GM19193 (cell line): ENCODE data around the gene H3-3A.

Experiments
- POLR2A ChIP-seq: IDR thresholded peaks from 4 replicates; pipeline ENCODE4 v1.6.1; 2011; ENCODE audit not compliant: insufficient read depth, insufficient read length; ENCODE audit errors: extremely low read depth

Gene H3-3A

DNA sequence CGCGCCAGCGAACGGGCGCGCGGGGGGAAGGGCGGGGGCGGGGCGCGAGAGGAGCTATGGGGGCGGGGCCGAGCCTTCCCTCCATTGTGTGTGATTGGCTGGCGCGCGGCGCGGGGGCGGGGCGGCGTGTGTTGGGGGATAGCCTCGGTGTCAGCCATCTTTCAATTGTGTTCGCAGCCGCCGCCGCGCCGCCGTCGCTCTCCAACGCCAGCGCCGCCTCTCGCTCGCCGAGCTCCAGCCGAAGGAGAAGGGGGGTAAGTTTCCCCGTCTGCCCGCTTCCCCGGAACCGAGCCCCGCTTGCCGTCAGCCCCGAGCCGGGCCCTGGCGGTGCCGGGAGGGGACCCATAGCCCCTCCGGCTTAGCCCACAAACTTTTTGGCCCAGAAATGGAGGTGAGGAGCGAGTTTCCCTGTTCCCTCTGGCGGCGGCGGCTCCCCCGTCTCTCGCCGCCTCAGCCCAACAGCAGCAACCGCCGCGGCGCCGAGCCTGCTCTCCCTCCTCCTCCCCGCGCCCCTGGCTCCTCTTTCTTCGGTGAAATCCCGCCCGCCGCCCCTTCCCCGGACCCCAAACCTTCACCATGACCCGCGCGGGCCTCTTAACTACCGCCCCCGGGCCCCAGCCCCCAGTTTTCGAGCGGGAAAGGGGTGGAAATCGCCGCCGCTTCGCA is at the start of gene H3-3A:
TSS of gene H3-3A (plus strand) at position 159 of the 666 bp plus-strand sequence. CDS start 1,636 bp downstream, outside the sequence.
- peak; percentile 95 for TF ChIP-seq POLR2A

DNA sequence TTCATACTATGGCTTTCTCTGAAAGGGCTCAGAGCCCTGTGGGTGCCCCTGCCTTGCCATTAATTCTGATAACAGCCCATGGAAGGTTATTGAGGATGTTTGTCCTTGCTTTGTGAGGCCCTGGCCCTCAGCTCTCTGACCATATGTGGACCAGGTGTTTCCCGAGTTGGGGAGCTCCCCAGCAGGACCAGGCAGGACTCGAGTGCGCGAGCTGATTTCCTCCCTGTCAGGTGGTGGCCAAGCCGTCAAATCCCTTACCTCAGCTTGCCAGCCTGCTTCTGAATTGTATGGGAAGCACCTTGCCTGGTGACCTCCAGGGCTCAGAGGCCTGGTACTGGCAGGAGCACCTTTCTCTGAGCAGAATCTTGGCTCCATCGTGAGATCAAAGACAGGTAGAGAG is 45.4 kb upstream of the H3-3A start:
- no peak for TF ChIP-seq POLR2A

DNA sequence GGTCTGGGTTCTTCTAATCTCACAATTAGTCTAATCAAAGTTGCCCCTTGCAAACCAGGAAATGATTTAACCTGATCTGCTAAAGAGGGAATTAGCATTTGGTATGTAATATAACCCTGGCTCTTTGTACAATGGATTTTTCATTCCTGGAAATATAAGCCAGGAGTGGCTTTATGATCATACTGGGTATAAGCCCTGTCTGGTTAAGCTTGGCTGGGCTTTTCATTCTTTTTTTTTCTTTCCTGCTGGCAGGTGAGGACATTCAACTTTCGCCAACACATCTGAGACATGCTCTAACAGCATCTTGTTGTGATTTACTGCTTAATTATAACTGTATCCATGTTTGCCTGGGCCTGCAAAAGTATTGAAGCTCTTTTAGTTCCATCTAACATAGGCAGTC is 42.9 kb upstream of the H3-3A start:
- TF ChIP-seq POLR2A: no peak

DNA sequence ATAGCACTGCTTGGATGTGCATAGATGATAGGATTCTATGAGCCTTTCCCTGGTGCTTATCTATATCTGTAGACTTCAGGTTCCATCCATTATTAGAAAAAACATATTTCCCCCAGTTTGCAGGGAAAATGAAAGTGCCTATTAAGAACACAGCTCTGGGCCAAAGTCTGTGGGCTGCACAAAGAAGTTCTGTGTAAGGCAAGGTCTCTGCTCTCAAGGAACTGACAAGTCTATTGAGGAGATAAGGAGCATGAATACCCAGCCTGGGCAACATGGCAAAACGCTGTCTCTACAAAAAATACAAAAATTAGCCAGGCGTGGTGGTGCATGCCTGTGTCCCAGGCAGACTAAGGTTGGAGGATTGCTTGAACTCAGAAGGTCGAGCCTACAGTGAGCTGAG is 41.1 kb upstream of the H3-3A start:
- TF ChIP-seq POLR2A: no peak

DNA sequence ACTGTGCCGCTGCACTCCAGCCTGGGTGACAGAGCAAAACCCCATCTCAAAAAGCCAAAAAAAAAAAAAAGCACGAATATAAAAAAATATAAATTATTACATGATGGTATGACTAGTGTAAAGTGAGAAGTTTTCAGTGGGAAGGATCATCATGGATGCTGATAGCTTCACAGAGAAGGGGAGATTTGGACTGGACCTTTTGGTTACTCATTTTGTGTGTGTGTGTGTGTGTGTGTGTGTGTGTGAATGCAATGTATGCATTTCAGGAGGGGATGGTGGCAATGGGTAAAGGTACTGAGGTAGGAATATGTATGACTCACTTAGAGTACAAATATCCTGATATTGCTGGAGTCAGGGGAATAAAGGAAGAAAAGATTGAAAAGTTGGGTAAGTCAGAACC is 40.7 kb upstream of the H3-3A start:
- TF ChIP-seq POLR2A: no peak

DNA sequence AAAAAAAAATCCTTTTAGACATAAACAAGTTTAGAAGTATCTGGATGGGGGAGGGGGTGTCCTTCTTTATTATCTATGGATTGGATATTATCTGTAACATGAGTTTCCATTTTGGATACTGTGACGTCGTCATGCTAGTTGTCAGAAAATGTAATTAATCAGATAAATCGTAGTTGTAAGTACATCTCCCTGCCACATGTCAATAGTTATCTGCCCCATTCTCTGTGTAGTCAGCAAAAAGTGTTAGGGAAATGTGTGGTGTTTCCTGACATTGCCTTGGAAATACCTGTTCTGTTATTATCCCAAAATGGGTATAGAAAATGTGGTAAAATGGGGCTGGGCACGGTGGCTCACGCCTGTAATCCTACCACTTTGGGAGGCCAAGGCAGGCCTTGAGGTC is 38.8 kb upstream of the H3-3A start:
- no peak for TF ChIP-seq POLR2A

DNA sequence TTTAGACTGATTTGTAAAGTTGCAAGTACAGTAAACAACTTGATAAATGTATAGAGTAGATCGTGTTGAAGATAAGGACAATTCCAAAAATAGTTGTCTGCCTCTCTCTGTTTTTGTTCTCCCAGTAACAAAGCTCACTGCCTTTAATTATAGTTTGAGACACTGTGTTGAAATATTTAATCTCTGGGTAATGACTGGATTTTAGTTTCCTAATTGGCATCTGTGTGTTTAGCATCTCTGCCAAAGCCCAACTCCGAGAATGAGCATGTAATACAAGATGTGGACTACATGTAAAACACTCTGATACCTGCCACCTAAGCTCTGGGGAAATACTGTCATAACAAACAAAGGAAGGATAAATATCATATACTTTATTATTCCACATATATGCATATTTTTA is 35.7 kb upstream of the H3-3A start:
- no peak for TF ChIP-seq POLR2A

DNA sequence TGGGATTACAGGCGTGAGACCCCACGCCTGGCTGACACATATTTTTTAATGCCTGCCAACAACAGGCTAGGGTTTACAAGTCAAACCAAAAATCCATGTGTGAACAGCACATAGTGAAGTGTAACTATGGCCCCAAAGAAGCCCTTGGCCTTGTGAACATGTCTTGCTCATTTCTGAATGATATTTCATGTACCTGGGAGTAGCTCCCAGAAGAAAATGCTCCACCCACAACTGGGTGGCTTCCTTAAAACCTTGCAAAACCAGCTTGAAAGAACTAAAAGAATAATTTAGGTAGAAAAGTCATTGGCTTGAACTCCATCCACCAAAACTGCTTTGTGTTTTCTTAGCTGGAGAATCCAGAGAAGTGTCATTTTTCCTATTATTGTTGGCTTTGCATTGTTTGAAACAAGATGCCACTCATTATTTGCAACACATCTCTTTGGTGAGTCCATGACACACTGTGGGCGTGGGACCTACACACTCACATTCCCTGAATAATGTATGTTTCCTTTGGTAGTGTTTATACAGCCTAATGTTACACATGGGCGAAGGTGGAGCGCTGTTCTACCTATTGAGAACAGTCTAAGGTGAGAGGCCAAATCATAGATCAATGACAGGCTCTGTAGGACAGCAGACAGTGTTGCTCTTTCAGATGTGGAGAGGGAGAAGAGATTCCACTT is 34.8 kb upstream of the H3-3A start:
- TF ChIP-seq POLR2A: no peak

DNA sequence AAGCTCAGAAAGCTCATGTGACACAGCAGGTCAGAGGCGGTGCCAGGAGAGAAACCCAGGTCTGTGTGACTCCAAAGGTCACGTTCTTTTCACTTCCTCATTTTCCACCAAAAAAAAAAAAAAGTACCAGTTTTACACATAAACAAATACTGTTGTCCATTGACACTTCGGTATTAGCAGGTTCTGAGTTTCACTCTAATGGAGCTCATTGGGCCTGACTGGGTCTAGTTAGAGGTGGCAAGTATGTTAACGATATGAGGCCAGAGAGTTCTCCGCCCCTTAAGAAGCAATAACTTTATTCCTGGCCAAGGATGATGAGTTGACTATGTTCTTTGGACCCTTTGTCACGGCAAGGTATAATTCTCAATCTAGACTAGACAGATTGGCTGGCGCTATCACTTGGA is 33.4 kb upstream of the H3-3A start:
- TF ChIP-seq POLR2A: no peak

DNA sequence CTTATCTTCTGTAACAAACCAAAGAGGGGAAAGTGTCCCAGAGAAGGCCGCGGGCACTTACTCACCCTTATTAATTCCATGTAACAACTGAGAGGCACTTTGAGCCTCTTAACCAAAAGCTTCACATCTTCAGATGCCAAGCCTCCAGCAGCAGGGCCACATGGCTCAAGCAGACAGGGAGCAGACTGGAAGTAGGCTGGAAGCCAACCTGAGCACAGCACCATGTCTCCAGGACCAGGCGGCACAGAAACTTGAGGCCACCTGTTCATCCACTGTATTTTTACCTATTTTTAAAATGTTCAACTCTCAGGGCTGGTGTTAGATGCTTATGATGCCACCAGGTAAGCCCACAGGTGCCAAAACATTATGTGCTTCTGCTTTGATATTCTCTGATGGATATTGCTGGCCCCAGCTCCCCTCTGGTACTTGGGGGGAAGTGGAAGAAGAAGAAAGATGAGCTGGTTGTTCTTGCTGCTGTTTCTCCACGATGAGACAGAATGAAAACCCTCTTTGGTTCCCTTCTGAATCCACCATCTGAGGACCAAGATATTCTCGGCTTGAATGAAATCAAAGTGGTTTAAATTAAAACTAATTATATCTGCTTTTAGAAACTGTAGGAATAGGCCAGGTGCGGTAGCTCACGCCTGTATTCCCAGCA is 32.8 kb upstream of the H3-3A start:
- no peak for TF ChIP-seq POLR2A

DNA sequence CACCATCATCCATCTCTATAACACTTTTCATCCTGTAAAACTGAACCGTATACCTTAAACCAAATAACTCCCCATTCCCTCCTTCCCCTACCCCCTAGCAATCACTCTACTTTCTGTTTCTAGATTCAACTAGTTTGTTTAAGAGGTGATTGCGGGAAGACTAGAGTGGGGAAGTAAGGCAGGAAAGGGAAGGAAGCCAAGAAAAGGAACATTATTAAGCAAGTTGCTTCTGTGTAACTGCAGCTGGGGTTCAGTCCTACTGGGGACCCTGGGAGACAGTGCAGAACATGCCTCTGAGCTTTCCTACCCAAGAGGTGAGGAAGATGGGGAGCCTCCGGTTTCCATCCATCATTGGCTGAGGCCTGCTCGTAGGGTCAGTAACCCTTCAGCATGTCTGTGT is 28.9 kb upstream of the H3-3A start:
- TF ChIP-seq POLR2A: no peak

DNA sequence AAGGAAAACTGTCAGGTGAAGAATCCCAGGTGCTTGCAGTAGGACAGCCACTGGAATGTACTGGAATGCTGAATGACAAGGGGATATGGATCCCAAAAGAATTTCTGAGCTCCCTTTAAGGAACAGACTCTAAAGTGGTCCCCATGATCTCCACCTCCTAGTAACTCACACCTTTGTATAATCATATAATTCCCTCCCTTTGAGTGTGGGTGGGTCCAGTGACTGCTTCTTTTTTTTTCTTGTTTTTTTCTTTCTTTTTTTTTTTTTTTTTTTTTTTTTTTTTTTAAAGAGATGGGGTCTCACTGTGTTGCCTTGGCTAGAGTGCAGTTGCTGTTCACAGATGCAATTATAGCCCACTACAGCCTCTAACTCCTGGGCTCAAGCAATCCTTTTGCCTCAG is 28.5 kb upstream of the H3-3A start:
- no peak for TF ChIP-seq POLR2A

DNA sequence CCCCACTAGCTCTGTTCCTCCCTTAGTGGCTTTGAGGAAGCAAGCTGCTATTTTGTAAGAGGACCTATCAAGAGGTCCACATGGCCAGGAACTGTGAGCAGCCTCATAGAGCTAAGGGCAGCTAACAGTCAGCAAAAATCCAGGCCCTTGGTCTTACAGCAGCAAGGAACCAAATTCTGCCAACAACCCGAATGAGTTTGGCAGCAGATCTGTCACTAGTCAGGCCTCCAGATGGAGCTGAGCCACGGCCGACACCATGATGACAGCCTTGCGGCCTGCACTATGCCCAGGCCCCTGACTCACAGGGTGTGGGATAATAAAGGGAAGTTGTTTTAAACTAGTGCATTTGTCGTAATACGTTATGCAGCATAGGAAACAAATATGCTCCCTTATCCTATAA is 28.0 kb upstream of the H3-3A start:
- no peak for TF ChIP-seq POLR2A

DNA sequence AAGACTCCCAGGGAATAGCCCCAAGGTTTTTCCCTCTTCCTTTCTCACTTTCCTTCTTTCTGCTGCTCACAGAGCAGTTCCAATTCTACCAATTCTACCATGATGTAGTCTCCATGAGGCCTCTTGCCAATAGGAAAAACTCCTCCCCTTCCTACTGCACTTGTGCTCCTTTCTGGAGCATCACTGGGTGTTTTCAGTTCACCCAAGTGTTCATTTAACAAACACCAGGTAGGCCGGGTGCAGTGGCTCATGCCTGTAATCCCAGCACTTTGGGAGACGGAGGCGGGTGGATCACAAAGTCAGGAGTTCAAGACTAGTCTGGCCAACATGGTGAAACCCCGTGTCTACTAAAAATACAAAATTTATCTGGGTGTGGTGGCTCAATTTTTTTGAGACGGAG is 26.6 kb upstream of the H3-3A start:
- no peak for TF ChIP-seq POLR2A

DNA sequence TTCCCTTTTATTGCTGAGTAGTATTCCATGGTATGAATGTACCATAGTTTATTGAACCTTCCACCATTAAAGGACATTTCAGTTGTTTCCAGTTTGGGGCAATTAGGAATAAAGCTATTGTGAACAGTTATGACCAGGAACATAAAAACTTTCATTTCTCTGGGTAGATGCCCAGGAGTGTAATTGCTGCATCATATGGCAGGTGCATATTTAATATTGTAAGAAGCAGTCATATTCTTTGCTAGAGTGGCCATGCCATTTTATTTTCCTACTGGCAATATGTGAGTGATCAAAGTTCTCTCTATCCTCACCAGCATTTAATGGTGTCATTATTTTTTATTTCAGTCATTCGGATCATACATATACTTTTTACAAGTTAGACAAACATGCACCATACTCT is 23.9 kb upstream of the H3-3A start:
- no peak for TF ChIP-seq POLR2A

DNA sequence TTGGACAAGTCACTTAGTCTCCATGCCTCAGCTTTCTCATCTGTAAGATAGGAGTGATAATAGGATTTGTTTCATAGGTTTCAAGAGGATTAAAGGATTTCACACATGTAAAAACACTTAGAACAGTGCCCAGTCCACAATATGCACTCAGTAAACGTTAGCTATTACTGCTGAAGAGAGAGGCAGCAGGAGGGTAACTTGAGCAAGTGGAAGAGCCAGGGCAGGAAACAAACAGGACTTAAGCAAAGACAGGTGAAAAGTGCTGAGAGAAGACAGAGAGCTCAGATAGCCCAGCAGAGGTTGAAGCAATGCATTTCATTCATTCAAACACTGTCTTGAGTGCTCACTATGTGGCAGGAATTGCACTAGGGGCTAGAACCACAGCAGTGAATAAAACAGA is 21.1 kb upstream of the H3-3A start:
- no peak for TF ChIP-seq POLR2A
